GM12878 (cell line): Measurements from ENCODE around the gene MOGAT1. TPM values are rescaled to one million over a fixed set of nuclear protein-coding genes. Genes with fewer than 3 reads are reported as not detected.

Source experiments
- ATAC-seq: fragments of 200-7000 bp; cut with Tn5 transposase; 3 replicates; pipeline ENCODE4 v1.9.1; 2020; ENCODE audit warnings: mild to moderate bottlenecking, moderate library complexity
- BruUV-seq: library from RNA; stranded (reverse); fragments of 400-500 nt; replicated peaks from 2 replicates; lab custom pipeline; 2021; lab: Mats Ljungman, UMichigan
- CTCF ChIA-PET: fragments of 300-600 bp; sonication (Branson Sonifier 250); formaldehyde crosslinking; extraction: SDS; loops from one replicate; lab custom pipeline; 2021; ENCODE audit warnings: inconsistent platforms; lab: Yijun Ruan, JAX
- POLR2A ChIA-PET: fragments of 350-600 bp; formaldehyde crosslinking; extraction: SDS; loops from one replicate; lab custom pipeline; 2021; ENCODE audit warnings: inconsistent platforms; lab: Charles Lee
- RAD21 ChIA-PET: fragments of 300-600 bp; sonication (Branson Sonifier 250); formaldehyde crosslinking; loops from one replicate; lab custom pipeline; 2023; ENCODE audit warnings: antibody characterized with exemption; ENCODE audit not compliant: unreplicated experiment; lab: Charles Lee
- SMC1A ChIA-PET: fragments of 300-600 bp; sonication (Branson Sonifier 250); formaldehyde crosslinking; loops from one replicate; lab custom pipeline; 2023; ENCODE audit not compliant: unreplicated experiment, uncharacterized antibody; lab: Charles Lee
- DNase-seq: peaks from one replicate; pipeline ENCODE4 v3.0.0-alpha.2; 2011; ENCODE audit warnings: low read depth, low spot score
- FAIRE-seq: peaks from 3 replicates; lab custom pipeline; 2011; peaks lifted over from hg19 to GRCh38; lab: Jason Lieb, UNC
- H2AFZ ChIP-seq: 2 replicates; pipeline ENCODE4 v1.6.0; 2011; ENCODE audit warnings: low read depth, low read length, control low read depth; ENCODE audit not compliant: control insufficient read depth
- H3K27ac ChIP-seq: 2 replicates; pipeline ENCODE4 v1.5.1; 2011; ENCODE audit warnings: control low read depth; ENCODE audit not compliant: control insufficient read depth, insufficient read depth
- H3K27me3 ChIP-seq, 2 experiments: replicated peaks in 1 of 2; 2 replicates each; pipeline versions ENCODE4 v1.6.0 to v1.6.1; 2011; ENCODE audit warnings: low read length in 1 of 2; ENCODE audit not compliant: control insufficient read depth in 2 of 2, insufficient read depth in 2 of 2
- H3K36me3 ChIP-seq, 2 experiments: 2 replicates each; pipeline ENCODE4 v1.5.1; 2011; ENCODE audit warnings: low read length in 1 of 2; ENCODE audit not compliant: control insufficient read depth in 2 of 2, insufficient read depth in 2 of 2
- H3K4me1 ChIP-seq: 2 replicates; pipeline ENCODE4 v1.6.1; 2011; ENCODE audit warnings: mild to moderate bottlenecking, low read length, moderate library complexity, mixed read lengths; ENCODE audit not compliant: control insufficient read depth, insufficient read depth
- H3K4me2 ChIP-seq: 2 replicates; pipeline ENCODE4 v1.6.0; 2011; ENCODE audit warnings: control low read depth; ENCODE audit not compliant: control insufficient read depth, insufficient read depth
- H3K4me3 ChIP-seq: fragments of 200-600 bp; sonication (generic); 2 replicates; pipeline ENCODE4 v1.5.1; 2016
- H3K79me2 ChIP-seq: 2 replicates; pipeline ENCODE4 v1.6.0; 2011; ENCODE audit warnings: low read length; ENCODE audit not compliant: control insufficient read depth, insufficient read depth
- H3K9ac ChIP-seq: 2 replicates; pipeline ENCODE4 v1.8.0; 2011; ENCODE audit warnings: low read length, control low read depth, mixed read lengths; ENCODE audit not compliant: control insufficient read depth, insufficient read depth
- H3K9me3 ChIP-seq: replicated peaks from 3 replicates; pipeline ENCODE4 v1.5.1; 2011; ENCODE audit warnings: mild to moderate bottlenecking, low read length; ENCODE audit not compliant: control insufficient read depth, insufficient read depth
- H4K20me1 ChIP-seq: 2 replicates; pipeline ENCODE4 v1.6.0; 2011; ENCODE audit not compliant: control insufficient read depth, insufficient read depth
- ASH2L ChIP-seq: fragments of 300-600, 200-600 bp; sonication (generic); IDR thresholded peaks from 2 replicates; pipeline ENCODE4 v1.6.1; 2017; ENCODE audit warnings: low read depth, mild to moderate bottlenecking, borderline replicate concordance
- CBFB ChIP-seq: IDR thresholded peaks from 2 replicates; pipeline ENCODE4 v1.6.1; 2016; ENCODE audit warnings: antibody characterized with exemption, low read depth
- CBX5 ChIP-seq: sonication (generic); IDR thresholded peaks from 2 replicates; pipeline ENCODE4 v1.6.1; 2016; ENCODE audit warnings: low read depth, moderate library complexity, mild to moderate bottlenecking, inconsistent platforms
- GABPA ChIP-seq: IDR thresholded peaks from 2 replicates; pipeline ENCODE4 v1.6.1; 2014; ENCODE audit warnings: antibody characterized with exemption, low read depth, mild to moderate bottlenecking, inconsistent platforms
- HDAC6 ChIP-seq: fragments of 200-600 bp; sonication (generic); IDR thresholded peaks from one replicate; pipeline ENCODE4 v1.8.0; 2017; ENCODE audit warnings: antibody characterized with exemption; ENCODE audit not compliant: unreplicated experiment
- HDGF ChIP-seq: fragments of 450-650 bp; IDR thresholded peaks from 2 replicates; pipeline ENCODE4 v1.6.1; 2016; ENCODE audit warnings: antibody characterized with exemption
- MXI1 ChIP-seq: fragments of 150-350 bp; IDR thresholded peaks from 2 replicates; pipeline ENCODE4 v1.6.1; 2011; ENCODE audit warnings: low read depth, mild to moderate bottlenecking, inconsistent platforms, low read length, improper control_type of control experiment
- MYB ChIP-seq: fragments of 150-350 bp; IDR thresholded peaks from 2 replicates; pipeline ENCODE4 v1.6.1; 2014; ENCODE audit warnings: mild to moderate bottlenecking, low read depth, low read length, borderline replicate concordance
- NBN ChIP-seq: fragments of 450-650 bp; IDR thresholded peaks from 2 replicates; pipeline ENCODE4 v1.6.1; 2016
- NFIC ChIP-seq: IDR thresholded peaks from 2 replicates; pipeline ENCODE4 v1.6.1; 2012; ENCODE audit warnings: low read depth, mild to moderate bottlenecking, inconsistent platforms, low read length, moderate library complexity
- POLR2AphosphoS2 ChIP-seq: IDR thresholded peaks from 2 replicates; pipeline ENCODE4 v1.6.1; 2011; ENCODE audit warnings: low read depth, mild to moderate bottlenecking, low read length, improper control_type of control experiment, moderate library complexity
- RCOR1 ChIP-seq: conservative IDR thresholded peaks from 2 replicates; pipeline ENCODE4 v1.6.1; 2012; ENCODE audit warnings: low read depth, low read length, improper control_type of control experiment
- RUNX3 ChIP-seq: IDR thresholded peaks from 2 replicates; pipeline ENCODE4 v1.6.1; 2012; ENCODE audit warnings: low read length, inconsistent platforms
- SREBF1 ChIP-seq: IDR thresholded peaks from 2 replicates; pipeline ENCODE4 v1.6.1; 2012; ENCODE audit warnings: mild to moderate bottlenecking, low read length
- WRNIP1 ChIP-seq: IDR thresholded peaks from 2 replicates; pipeline ENCODE4 v1.6.1; 2011; ENCODE audit warnings: low read depth, low read length, improper control_type of control experiment, borderline replicate concordance
- ZNF24 ChIP-seq: fragments of 450-650 bp; IDR thresholded peaks from 2 replicates; pipeline ENCODE4 v1.6.1; 2017; ENCODE audit warnings: antibody characterized with exemption, mild to moderate bottlenecking
- WGBS: methylation state at CpG from one replicate; pipeline ENCODE4 v1.1.6; 2016; ENCODE audit warnings: low lambda C conversion rate; ENCODE audit not compliant: insufficient replicate concordance, insufficient coverage; ENCODE audit errors: missing lambda C conversion rate; 5-methylcytosine and 5-hydroxymethylcytosine counted together
- in situ Hi-C: fragments of 300-500 bp; cut with MboI; formaldehyde crosslinking; loops from 9 replicates; pipeline ENCODE4 v1.14.3; 2018; ENCODE audit warnings: mixed read lengths
- intact Hi-C: fragments of 100-400 bp; cut with micrococcal nuclease; formaldehyde crosslinking; loops from one replicate; pipeline ENCODE4 v1.14.2; 2022; ENCODE audit not compliant: unreplicated experiment
- polyA plus RNA-seq, 11 experiments: library from polyadenylated mRNA; depleted of rRNA in 4 of 11; unstranded in 6 of 11; stranded (reverse) in 5 of 11; fragments of >200 nt; fragmentation: Nextera tagmentation in 4 of 11; fragmentation: Illumina TruSeq in 1 of 11; extraction: Ambion mirVana in 4 of 11; extraction: Trizol in 1 of 11; gene quantifications; 1 replicate in 1 of 11; 2 replicates in 10 of 11; pipeline versions ENCODE4 v1.2.1 to v1.2.3, GENCODE V29; 2011 to 2016; ENCODE audit warnings: inconsistent platforms in 2 of 11, missing spikeins in 2 of 11, low read depth in 1 of 11
- total RNA-seq, 4 experiments: library from RNA; depleted of rRNA in 3 of 4; stranded (reverse); fragments of >200 nt in 3 of 4; fragmentation: Illumina TruSeq in 1 of 4; extraction: Trizol in 1 of 4; gene quantifications; 2 replicates each; pipeline versions ENCODE4 v1.2.1 to v1.2.3, GENCODE V29; 2013 to 2021
- TF ChIP-seq, protein P1 (sequence below): fragments of 450-650 bp; IDR thresholded peaks from 2 replicates; pipeline ENCODE4 v1.6.1; 2017; ENCODE audit warnings: mild to moderate bottlenecking

Gene MOGAT1
- total and polyA plus RNA-seq, 10 of the 15 experiments (the other 5 are each of a cell fraction or from before 2014, with no cell fraction given): not detected

DNA sequence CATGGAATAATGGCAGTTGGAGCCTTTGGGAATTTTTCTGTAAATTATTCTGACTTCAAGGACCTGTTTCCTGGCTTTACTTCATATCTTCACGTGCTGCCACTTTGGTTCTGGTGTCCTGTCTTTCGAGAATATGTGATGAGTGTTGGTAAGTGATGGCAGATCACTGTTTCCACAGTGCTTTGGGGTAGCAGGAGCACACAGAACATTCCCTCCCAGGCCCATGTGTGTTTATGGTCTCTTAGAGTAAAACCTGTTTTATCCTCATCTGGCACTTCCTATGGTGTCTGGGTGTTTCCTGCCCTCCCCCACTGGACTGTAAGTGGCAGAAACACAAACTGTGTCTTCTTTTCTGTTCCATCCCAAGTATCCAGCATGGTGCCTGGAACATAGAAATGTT, 17.9 kb downstream of the MOGAT1 start:
- no TSS peak for BruUV-seq
- H2AFZ ChIP-seq: no peak overlapping the region

DNA sequence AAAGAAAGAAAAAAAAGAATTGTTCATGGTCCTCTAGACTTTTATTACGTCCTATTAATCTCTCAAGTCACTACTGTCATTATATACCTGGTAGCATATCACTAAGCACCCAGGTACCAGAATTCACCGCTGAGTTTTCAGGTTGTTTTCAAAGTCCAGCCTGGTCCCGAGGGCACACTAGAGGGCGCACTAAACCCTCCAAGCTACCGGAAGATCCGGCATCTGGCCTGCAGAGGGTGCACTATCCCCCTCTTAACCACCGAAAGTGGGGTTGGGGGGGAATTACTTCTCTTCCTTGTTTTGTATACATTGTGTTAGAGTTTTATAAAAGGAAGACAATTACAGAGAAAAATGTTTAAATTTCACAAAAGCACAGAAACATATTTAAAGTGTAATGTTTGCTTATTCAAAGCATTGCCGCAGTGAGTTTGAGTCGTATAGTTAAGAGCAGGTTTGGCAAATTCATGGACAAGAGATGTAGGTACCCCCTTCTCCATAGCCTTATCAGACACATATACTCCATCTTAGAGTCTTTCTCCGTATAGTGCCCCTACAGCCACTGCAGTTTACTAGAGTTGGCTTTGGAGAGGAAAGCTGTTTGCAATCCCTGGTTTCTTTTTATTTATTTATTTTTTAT, 19.2 kb downstream of the MOGAT1 start:
- peak; percentile 99 for ATAC-seq
- H2AFZ ChIP-seq: peak overlapping the region; percentile 52
- in situ Hi-C loops (loop anchor here (5.0 kb wide), 1 partner anchor 212 kb away; no protein-coding TSS in a partner anchor), intact Hi-C loops (loop anchor here (1.0 to 10.0 kb wide), 3 partner anchors 213 to 636 kb away; no protein-coding TSS in a partner anchor)
- DNase-seq: no peak
- H3K79me2 ChIP-seq: no peaks in the 10 kb centered on the region
- H3K4me3 ChIP-seq: no peak overlapping the region
- no peak overlapping the region for H3K9ac ChIP-seq
- ChIA-PET CTCF (interaction anchor here (0.6 to 6.5 kb wide), 34 partner anchors 9 to 652 kb away, joined by 3 to 48 read pairs (median 4); partner anchors contain the start of gene MOGAT1), SMC1A (interaction anchor here (0.5 to 2.7 kb wide), 9 partner anchors 15 to 250 kb away, joined by 3 to 12 read pairs (median 3); no protein-coding TSS in a partner anchor), POLR2A (no interaction called here), RAD21 (interaction anchor here (0.6 to 1.4 kb wide), 5 partner anchors 29 to 373 kb away, joined by 3 to 7 read pairs (median 3); no protein-coding TSS in a partner anchor)
- H4K20me1 ChIP-seq: no peaks in the 10 kb centered on the region
- H3K4me1 ChIP-seq: no peaks in the 10 kb centered on the region
- peak; percentile 86 for FAIRE-seq
- H3K9me3 ChIP-seq: no peaks in the 10 kb centered on the region
- no peak overlapping the region for H3K27ac ChIP-seq
- H3K27me3 ChIP-seq: no peaks in the 10 kb centered on the region
- BruUV-seq: no TSS peak
- no peaks in the 10 kb centered on the region for H3K36me3 ChIP-seq
- H3K4me2 ChIP-seq: no peak overlapping the region
- WGBS: 26% methylated on average over 10 of the region's 10 CpGs
- TF ChIP-seq ZNF24: no peak
- TF ChIP-seq ASH2L: no peak
- TF ChIP-seq, protein P1, sequence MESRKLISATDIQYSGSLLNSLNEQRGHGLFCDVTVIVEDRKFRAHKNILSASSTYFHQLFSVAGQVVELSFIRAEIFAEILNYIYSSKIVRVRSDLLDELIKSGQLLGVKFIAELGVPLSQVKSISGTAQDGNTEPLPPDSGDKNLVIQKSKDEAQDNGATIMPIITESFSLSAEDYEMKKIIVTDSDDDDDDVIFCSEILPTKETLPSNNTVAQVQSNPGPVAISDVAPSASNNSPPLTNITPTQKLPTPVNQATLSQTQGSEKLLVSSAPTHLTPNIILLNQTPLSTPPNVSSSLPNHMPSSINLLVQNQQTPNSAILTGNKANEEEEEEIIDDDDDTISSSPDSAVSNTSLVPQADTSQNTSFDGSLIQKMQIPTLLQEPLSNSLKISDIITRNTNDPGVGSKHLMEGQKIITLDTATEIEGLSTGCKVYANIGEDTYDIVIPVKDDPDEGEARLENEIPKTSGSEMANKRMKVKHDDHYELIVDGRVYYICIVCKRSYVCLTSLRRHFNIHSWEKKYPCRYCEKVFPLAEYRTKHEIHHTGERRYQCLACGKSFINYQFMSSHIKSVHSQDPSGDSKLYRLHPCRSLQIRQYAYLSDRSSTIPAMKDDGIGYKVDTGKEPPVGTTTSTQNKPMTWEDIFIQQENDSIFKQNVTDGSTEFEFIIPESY: no peak
- no peak for TF ChIP-seq RCOR1
- no peak for TF ChIP-seq MYB
- TF ChIP-seq POLR2AphosphoS2: no peak
- no peak for TF ChIP-seq CBFB
- no peak for TF ChIP-seq SREBF1
- TF ChIP-seq CBX5: no peak
- TF ChIP-seq RUNX3: peak; percentile 88
- no peak for TF ChIP-seq GABPA
- no peak for TF ChIP-seq NFIC
- TF ChIP-seq WRNIP1: no peak
- no peak for TF ChIP-seq HDGF
- TF ChIP-seq NBN: no peak
- TF ChIP-seq MXI1: no peak

More for the DNA sequence above, 17.9 kb downstream of the MOGAT1 start:
- Histone ChIP-seq H3K9ac (no peak overlapping the region), H3K9me3 (no peaks in the 10 kb centered on the region), H3K36me3 (no peaks in the 10 kb centered on the region), H3K79me2 (no peaks in the 10 kb centered on the region), H3K27me3 (no peaks in the 10 kb centered on the region), H3K4me1 (no peaks in the 10 kb centered on the region), H3K27ac (no peak overlapping the region), H3K4me2 (no peak overlapping the region), H4K20me1 (no peaks in the 10 kb centered on the region), H3K4me3 (no peak overlapping the region)
- ChIA-PET RAD21 (interaction anchor here (0.8 kb wide), 1 partner anchor 17 kb away, joined by 4 read pairs; no protein-coding TSS in a partner anchor), CTCF (interaction anchor here (0.9 to 6.5 kb wide), 9 partner anchors 10 to 250 kb away, joined by 3 to 48 read pairs (median 7); partner anchors contain the start of gene MOGAT1), SMC1A (interaction anchor here (2.0 kb wide), 1 partner anchor 214 kb away, joined by 8 read pairs; no protein-coding TSS in a partner anchor), POLR2A (no interaction called here)
- no peak for FAIRE-seq
- TF ChIP-seq HDAC6: no peak
- no peak for DNase-seq
- 17% methylated on average over 2 of the region's 2 CpGs for WGBS
- in situ Hi-C loops: no loop called here
- intact Hi-C loops: no loop called here
- ATAC-seq: no peak
